ENCODE measurements around the gene PROZ.

Gene PROZ

DNA sequence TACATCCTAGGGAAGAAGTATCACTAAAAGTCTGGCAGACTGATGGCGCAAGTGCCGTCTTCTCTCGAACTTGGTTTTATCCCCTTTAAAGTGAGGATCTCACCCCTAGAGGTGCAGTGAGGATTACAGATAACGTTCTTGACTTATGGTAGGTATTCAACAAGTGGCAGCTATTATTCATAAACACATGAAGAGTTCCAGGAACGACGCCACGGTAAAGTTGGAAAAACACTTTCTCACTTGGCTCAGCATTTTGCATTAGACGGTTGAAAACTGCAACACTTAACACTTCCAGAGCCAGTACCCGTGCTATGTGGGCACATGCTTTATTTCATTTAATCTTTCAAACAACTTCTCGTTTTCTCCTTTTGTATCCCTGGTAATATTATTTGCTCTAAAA lies 8.7 kb downstream of the PROZ start:
- TF ChIP-seq GATA2 (IDR thresholded peaks at IDR 0.05; ENCODE audit: low read depth, low read length) = no peak
- no peak for TF ChIP-seq GATA3 (IDR thresholded peaks at IDR 0.05; ENCODE audit: low read depth, low read length)

- TF ChIP-seq GATA2 (IDR thresholded peaks at IDR 0.05; ENCODE audit: low read depth, low read length) = no peak
- no peak for TF ChIP-seq GATA3 (IDR thresholded peaks at IDR 0.05; ENCODE audit: low read depth, low read length)
Observed at GRCh38 chr13:113167575-113167974, 9.1 kb downstream of the PROZ start.

DNA sequence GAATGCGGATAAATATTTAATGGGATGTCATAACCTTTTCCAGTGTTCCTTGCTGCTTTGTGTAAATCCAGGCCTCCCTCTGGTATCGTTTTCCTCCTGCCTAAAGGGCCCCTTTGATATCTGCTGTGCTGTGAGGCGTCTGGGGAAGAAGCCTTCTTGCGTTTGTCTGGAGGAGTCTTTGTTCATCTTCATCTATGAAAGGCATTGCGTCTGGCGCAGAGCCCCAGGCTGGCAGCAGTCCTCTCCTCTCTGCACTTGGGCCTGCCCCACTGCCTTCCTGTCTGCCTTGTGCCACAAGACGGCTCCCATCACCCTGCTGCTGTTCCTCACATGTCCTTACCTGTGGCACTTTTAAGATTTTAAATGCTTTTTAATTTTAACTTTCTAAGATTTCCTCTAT lies 9.8 kb downstream of the PROZ start:
- TF ChIP-seq GATA3 (IDR thresholded peaks at IDR 0.05; ENCODE audit: low read depth, low read length) (no peak), GATA2 (IDR thresholded peaks at IDR 0.05; ENCODE audit: low read depth, low read length) (no peak)

DNA sequence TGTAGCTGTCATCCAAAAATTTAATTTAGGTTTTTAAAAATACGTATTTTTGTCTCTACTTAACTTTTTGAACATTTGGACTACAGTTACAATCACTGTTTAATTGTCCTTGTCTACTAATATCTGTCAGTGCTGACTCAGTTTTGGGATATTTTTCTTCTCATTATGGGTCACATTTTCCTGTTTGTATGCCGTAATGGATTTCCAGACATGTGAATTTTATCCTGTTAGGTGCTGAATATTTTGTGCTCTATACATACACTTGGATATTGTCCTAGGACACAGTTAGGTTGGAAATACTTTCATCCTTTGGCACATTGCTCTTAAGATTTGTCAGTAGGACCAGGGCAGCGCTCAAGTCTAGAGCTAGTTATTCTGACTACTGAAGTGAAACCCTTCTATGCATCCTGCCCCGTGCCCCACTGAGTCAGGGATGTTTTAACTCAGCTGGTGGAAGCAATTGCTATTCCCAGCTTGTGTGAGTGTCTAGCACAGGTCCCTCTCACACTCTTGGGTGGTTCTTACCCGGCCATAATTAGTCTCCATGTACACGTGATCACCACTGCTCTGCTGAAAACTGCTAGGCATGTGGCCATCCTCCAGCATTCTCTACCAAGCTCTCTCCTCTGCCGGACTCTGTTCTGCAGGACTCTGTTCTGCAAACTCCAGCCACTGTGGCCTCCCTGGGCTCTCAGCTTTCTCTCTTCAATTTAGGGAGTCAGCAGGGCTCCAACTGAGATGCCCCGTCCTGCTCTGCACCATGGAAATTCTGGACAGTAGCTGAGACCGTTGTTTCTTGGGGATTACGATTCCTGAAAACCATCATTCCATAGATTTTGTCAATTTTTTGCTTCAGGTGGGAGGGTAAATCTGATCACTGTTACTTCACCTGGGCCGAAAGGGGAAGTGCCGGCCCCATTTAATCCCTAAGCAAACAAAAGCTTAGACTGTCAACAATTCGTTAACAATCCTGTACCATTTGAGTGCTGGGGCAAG lies 11.1 kb downstream of the PROZ start:
- TF ChIP-seq GATA3 (IDR thresholded peaks at IDR 0.05; ENCODE audit: low read depth, low read length) (no peak), GATA2 (IDR thresholded peaks at IDR 0.05; ENCODE audit: low read depth, low read length) (no peak)

- no peak for TF ChIP-seq GATA3 (IDR thresholded peaks at IDR 0.05; ENCODE audit: low read depth, low read length)
- peak; percentile 35; the same call in 1 of the 2 replicates for TF ChIP-seq GATA2 (IDR thresholded peaks at IDR 0.05; ENCODE audit: low read depth, low read length)
Observed at GRCh38 chr13:113170511-113170910, 12.1 kb downstream of the PROZ start.

GRCh38 chr13:113171250-113172125 lies 13.0 kb downstream of the PROZ start:
- no peak for TF ChIP-seq GATA2 (IDR thresholded peaks at IDR 0.05; ENCODE audit: low read depth, low read length)
- TF ChIP-seq GATA3 (IDR thresholded peaks at IDR 0.05; ENCODE audit: low read depth, low read length) = no peak

DNA sequence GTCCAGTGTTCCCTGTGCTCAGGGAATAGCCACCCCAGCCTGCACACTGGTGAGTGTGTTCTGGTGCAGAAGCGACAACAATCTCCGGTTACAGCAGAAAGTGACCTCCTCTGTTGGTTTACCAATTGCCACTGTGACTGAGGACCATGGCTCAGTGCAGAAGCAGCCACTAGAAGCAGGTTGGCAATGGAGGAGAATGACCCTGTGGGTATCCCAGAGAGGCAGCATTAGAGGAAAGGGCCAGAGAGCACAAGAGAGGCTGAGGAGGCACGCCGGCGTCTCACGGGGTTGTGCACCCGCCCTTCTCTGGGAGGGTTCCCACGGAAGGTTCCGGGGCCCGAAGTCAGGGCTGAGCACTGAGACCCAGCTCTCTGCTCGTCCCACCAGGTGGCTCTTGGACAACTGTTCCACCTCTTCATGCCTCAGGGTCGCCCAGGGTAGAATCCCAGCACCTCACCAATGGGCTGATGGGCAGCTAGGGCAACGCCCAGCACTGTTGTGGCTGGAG lies 14.0 kb downstream of the PROZ start:
- TF ChIP-seq GATA2 (IDR thresholded peaks at IDR 0.05; ENCODE audit: low read depth, low read length) (no peak), GATA3 (IDR thresholded peaks at IDR 0.05; ENCODE audit: low read depth, low read length) (no peak)

DNA sequence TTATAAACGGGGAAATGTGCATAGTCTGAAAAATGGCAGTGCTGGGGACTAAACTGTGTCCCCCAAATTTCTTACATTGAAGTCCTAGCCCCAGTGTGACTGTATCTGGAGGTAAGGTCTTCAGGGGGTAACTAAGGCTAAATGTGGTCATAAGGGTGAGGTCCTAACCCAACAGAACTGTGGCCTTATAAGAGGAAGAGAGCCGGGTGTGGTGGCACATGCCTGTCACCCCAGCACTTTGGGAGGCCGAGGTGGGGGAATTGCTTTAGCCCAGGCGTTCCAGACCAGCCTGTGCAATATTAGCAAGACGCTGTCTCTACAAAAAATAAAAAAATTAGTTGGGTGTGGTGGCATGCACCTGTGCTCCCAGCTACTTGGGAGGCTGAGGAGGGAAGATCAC lies 17.8 kb downstream of the PROZ start:
- TF ChIP-seq GATA2 (IDR thresholded peaks at IDR 0.05; ENCODE audit: low read depth, low read length) = no peak
- no peak for TF ChIP-seq GATA3 (IDR thresholded peaks at IDR 0.05; ENCODE audit: low read depth, low read length)

DNA sequence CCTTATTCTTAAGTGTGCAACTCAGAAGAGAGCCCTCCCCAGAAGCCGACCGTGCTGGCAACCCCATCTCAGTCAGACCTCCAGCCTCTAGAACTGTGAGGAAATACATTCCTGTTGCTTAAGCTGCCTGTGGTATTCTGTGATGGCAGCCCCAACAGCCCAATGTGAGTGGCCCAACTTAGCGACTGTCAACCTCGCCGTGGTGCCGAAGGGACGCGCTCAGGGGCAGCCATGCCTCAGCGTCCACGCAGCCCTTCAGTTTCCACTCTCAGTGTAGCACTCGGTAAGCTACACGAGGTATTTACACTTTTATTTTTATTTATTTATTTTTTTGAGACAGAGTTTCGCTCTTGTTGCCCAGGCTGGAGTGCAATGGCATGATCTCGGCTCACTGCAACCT lies 18.4 kb downstream of the PROZ start:
- TF ChIP-seq GATA2 (IDR thresholded peaks at IDR 0.05; ENCODE audit: low read depth, low read length) (no peak), GATA3 (IDR thresholded peaks at IDR 0.05; ENCODE audit: low read depth, low read length) (no peak)

- TF ChIP-seq GATA2 (IDR thresholded peaks at IDR 0.05; ENCODE audit: low read depth, low read length) = 0 out of 2 replicates have a peak, but pooled peaks have one; percentile 35
- peak; percentile 42; the same call in 1 of the 2 replicates for TF ChIP-seq GATA3 (IDR thresholded peaks at IDR 0.05; ENCODE audit: low read depth, low read length)
Observed at GRCh38 chr13:113178070-113178895, 19.8 kb downstream of the PROZ start.

GRCh38 chr13:113178896-113179167 lies 20.4 kb downstream of the PROZ start:
- TF ChIP-seq GATA2 (IDR thresholded peaks at IDR 0.05; ENCODE audit: low read depth, low read length) (no peak), GATA3 (IDR thresholded peaks at IDR 0.05; ENCODE audit: low read depth, low read length) (no peak)

DNA sequence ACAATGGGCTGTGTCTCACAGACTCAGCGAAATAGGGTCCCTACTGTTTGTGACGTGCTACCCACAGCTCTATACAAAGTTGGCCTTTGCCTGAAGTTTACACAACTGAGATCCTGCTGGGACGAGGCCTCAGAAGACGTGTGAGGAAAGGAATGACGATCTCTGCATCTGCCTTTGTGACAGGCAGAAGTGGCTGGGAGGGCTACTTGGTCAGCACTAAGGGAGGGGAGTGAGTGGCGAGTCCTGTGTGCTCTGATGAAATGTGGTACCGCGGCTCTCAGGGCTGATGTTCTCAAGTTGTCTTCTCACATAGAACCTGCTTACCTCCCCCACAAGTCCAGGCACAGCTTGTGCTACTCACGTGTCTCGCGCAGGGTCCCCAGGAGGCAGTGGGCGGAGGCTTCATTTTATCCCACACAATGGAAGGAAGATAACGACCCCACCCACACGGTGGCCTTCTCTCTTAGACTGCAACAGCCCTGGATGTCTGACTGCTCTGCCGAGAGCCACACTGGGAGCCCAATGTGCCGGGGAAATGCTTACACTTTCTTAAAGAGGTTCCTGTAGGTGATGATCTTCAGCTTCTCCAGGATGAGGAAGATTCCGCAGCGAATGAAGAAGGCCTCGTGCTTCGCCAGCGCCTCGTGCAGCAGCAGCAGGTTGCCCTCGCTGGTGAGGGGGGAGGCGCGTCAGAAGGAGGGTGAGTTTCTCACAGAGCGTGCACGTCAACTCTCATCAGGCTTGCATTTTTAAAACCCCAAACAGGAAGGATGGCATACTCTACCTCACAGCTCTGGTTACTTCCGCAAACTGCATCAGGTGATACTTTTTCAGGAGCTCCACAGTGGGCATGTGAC lies 21.2 kb downstream of the PROZ start:
- no peak for TF ChIP-seq GATA3 (IDR thresholded peaks at IDR 0.05; ENCODE audit: low read depth, low read length)
- no peak for TF ChIP-seq GATA2 (IDR thresholded peaks at IDR 0.05; ENCODE audit: low read depth, low read length)

- TF ChIP-seq GATA3 (IDR thresholded peaks at IDR 0.05; ENCODE audit: low read depth, low read length) = no peak
Observed at GRCh38 chr13:113182046-113182445, 23.6 kb downstream of the PROZ start.
